CD8-positive, alpha-beta memory T cell (primary cell): ENCODE measurements around the gene TEX10. TPM values are rescaled to one million over a fixed set of nuclear protein-coding genes. Genes with fewer than 3 reads are reported as not detected.

ENCODE experiments used
- CTCF ChIA-PET: fragments of 350-600 bp; sonication (Branson Sonifier 250); formaldehyde crosslinking; loops from one replicate; lab custom pipeline; 2021; ENCODE audit warnings: antibody characterized with exemption; lab: Charles Lee
- POLR2A ChIA-PET: fragments of 350-600 bp; sonication (Branson Sonifier 250); formaldehyde crosslinking; loops from one replicate; lab custom pipeline; 2021; ENCODE audit warnings: antibody characterized with exemption; lab: Charles Lee
- DNase-seq, 5 donors: peaks; one replicate each; pipeline versions ENCODE4 v3.0.0 to v3.0.0-alpha.2; 2020 to 2022; ENCODE audit warnings: mixed read lengths in 1 of 5
- H3K27ac ChIP-seq: one replicate; pipeline ENCODE4 v1.7.0; 2013; ENCODE audit warnings: low read depth, mild to moderate bottlenecking, low read length, moderate library complexity
- H3K27me3 ChIP-seq: 2 replicates; pipeline ENCODE4 v1.7.0; 2013; ENCODE audit warnings: low read length, mild to moderate bottlenecking; ENCODE audit not compliant: insufficient read depth, poor library complexity, severe bottlenecking
- H3K36me3 ChIP-seq: 2 replicates; pipeline ENCODE4 v1.7.0; 2013; ENCODE audit warnings: mild to moderate bottlenecking, low read length, moderate library complexity; ENCODE audit not compliant: insufficient read depth
- H3K4me1 ChIP-seq: 2 replicates; pipeline ENCODE4 v1.7.0; 2013; ENCODE audit warnings: mild to moderate bottlenecking, low read length, moderate library complexity; ENCODE audit not compliant: insufficient read depth
- H3K4me3 ChIP-seq: 2 replicates; pipeline ENCODE4 v1.7.0; 2013; ENCODE audit warnings: mild to moderate bottlenecking, low read length
- H3K9me3 ChIP-seq: 2 replicates; pipeline ENCODE4 v1.7.0; 2013; ENCODE audit warnings: mild to moderate bottlenecking, low read length
- H3K27ac Mint-ChIP-seq, 8 donors: one replicate each; pipeline ENCODE4 v1.8.0; 2020 to 2021; ENCODE audit warnings: mixed read lengths in 8 of 8, mild to moderate bottlenecking in 6 of 8, inconsistent platforms in 3 of 8, moderate library complexity in 3 of 8
- H3K27me3 Mint-ChIP-seq, 2 donors: one replicate each; pipeline ENCODE4 v1.8.0; 2020 to 2021; ENCODE audit warnings: mixed read lengths in 2 of 2, mild to moderate bottlenecking in 1 of 2, moderate library complexity in 1 of 2
- H3K36me3 Mint-ChIP-seq, 3 donors: one replicate each; pipeline ENCODE4 v1.8.0; 2020 to 2021; ENCODE audit warnings: mixed read lengths in 3 of 3, inconsistent platforms in 1 of 3, mild to moderate bottlenecking in 1 of 3
- H3K4me1 Mint-ChIP-seq, 3 donors: one replicate each; pipeline ENCODE4 v1.8.0; 2020 to 2021; ENCODE audit warnings: mixed read lengths in 3 of 3, inconsistent platforms in 1 of 3, mild to moderate bottlenecking in 1 of 3
- H3K4me3 Mint-ChIP-seq, 7 donors: one replicate each; pipeline ENCODE4 v1.8.0; 2020 to 2021; ENCODE audit warnings: mixed read lengths in 7 of 7, mild to moderate bottlenecking in 6 of 7, moderate library complexity in 4 of 7, inconsistent platforms in 2 of 7
- H3K9me3 Mint-ChIP-seq, 5 donors: one replicate each; pipeline ENCODE4 v1.8.0; 2020 to 2022; ENCODE audit warnings: mixed read lengths in 5 of 5, mild to moderate bottlenecking in 3 of 5, moderate library complexity in 2 of 5, inconsistent platforms in 1 of 5
- polyA plus RNA-seq: library from polyadenylated mRNA; unstranded; fragments of 300-500 nt; fragmentation: Illumina TruSeq; gene quantifications from one replicate; pipeline ENCODE4 v1.2.3, GENCODE V29; 2021
- total RNA-seq, 2 experiments: library from RNA; stranded (reverse); gene quantifications; one replicate each; pipeline ENCODE4 v1.2.3, GENCODE V29; 2021

Gene TEX10
- total and polyA plus RNA-seq, 3 experiments from 2014 or later: 11.6 to 34.1 (median 31.3) TPM

GRCh38 chr9:100379862-100380261, 27.1 kb upstream of the TEX10 start:
- H3K36me3 ChIP-seq: no peaks in the 10 kb centered on the region
- no peak overlapping the region for H3K27ac ChIP-seq
- peaks cover 0 to 10% (median 3%) of the 10 kb centered on the region in 5 donors for H3K9me3 Mint-ChIP-seq
- peaks cover 0 to under 1% of the 10 kb centered on the region in 2 donors for H3K27me3 Mint-ChIP-seq
- ChIA-PET POLR2A (no interaction called here), CTCF (no interaction called here)
- H3K27ac Mint-ChIP-seq: no peak overlapping the region
- no peaks in the 10 kb centered on the region for H3K27me3 ChIP-seq
- H3K9me3 ChIP-seq: no peaks in the 10 kb centered on the region
- no peaks in the 10 kb centered on the region for H3K4me1 ChIP-seq
- no peak overlapping the region for H3K4me3 ChIP-seq
- H3K36me3 Mint-ChIP-seq: peaks cover 0 to 8% (median 0%) of the 10 kb centered on the region in 3 donors
- H3K4me3 Mint-ChIP-seq: no peak overlapping the region
- H3K4me1 Mint-ChIP-seq: no peaks in the 10 kb centered on the region
- DNase-seq: no peak

- no peak overlapping the region for H3K4me3 Mint-ChIP-seq
- Histone ChIP-seq H3K9me3 (no peaks in the 10 kb centered on the region), H3K4me1 (no peaks in the 10 kb centered on the region), H3K27me3 (no peaks in the 10 kb centered on the region), H3K4me3 (no peak overlapping the region), H3K27ac (no peak overlapping the region), H3K36me3 (no peaks in the 10 kb centered on the region)
- DNase-seq: no peak
- peaks cover 2 to 5% of the 10 kb centered on the region in 2 donors for H3K27me3 Mint-ChIP-seq
- H3K27ac Mint-ChIP-seq: peak overlapping the region in 1 of 8 donors; percentile 37
- POLR2A ChIA-PET: no interaction called here
- H3K4me1 Mint-ChIP-seq: no peaks in the 10 kb centered on the region
- peaks cover 0 to under 1% (median 0%) of the 10 kb centered on the region in 3 donors for H3K36me3 Mint-ChIP-seq
- CTCF ChIA-PET: interaction anchor here (1.0 kb wide), 1 partner anchor 9 kb away, joined by 3 read pairs; no protein-coding TSS in a partner anchor
- no peaks in the 10 kb centered on the region for H3K9me3 Mint-ChIP-seq
Measured at GRCh38 chr9:100377015-100377414, 24.3 kb upstream of the TEX10 start.

GRCh38 chr9:100375658-100376057, 22.9 kb upstream of the TEX10 start:
- POLR2A ChIA-PET: no interaction called here
- H3K27ac Mint-ChIP-seq: no peak overlapping the region
- CTCF ChIA-PET: interaction anchor here (1.3 kb wide), 1 partner anchor 11 kb away, joined by 3 read pairs; no protein-coding TSS in a partner anchor

GRCh38 chr9:100372648-100373047, 19.9 kb upstream of the TEX10 start:
- Histone ChIP-seq H3K36me3 (no peaks in the 10 kb centered on the region), H3K4me1 (no peaks in the 10 kb centered on the region), H3K9me3 (no peaks in the 10 kb centered on the region), H3K27me3 (no peaks in the 10 kb centered on the region), H3K4me3 (no peak overlapping the region), H3K27ac (no peak overlapping the region)
- H3K27ac Mint-ChIP-seq: no peak overlapping the region
- DNase-seq: no peak
- ChIA-PET CTCF (no interaction called here), POLR2A (no interaction called here)
- peaks cover 0 to 5% (median 3%) of the 10 kb centered on the region in 5 donors for H3K9me3 Mint-ChIP-seq
- H3K27me3 Mint-ChIP-seq: peaks cover 3 to 25% of the 10 kb centered on the region in 2 donors
- peaks cover 0 to 14% (median 0%) of the 10 kb centered on the region in 3 donors for H3K36me3 Mint-ChIP-seq
- no peaks in the 10 kb centered on the region for H3K4me1 Mint-ChIP-seq
- no peak overlapping the region for H3K4me3 Mint-ChIP-seq

More at GRCh38 chr9:100375658-100376057, 22.9 kb upstream of the TEX10 start:
- no peaks in the 10 kb centered on the region for H3K36me3 ChIP-seq
- peaks cover 2 to 11% of the 10 kb centered on the region in 2 donors for H3K27me3 Mint-ChIP-seq
- no peaks in the 10 kb centered on the region for H3K27me3 ChIP-seq
- peaks cover 0 to 5% (median 0%) of the 10 kb centered on the region in 3 donors for H3K36me3 Mint-ChIP-seq
- no peak overlapping the region for H3K27ac ChIP-seq
- no peak overlapping the region for H3K4me3 ChIP-seq
- no peak overlapping the region for H3K4me3 Mint-ChIP-seq
- no peak for DNase-seq
- H3K9me3 ChIP-seq: no peaks in the 10 kb centered on the region
- H3K4me1 Mint-ChIP-seq: no peaks in the 10 kb centered on the region
- H3K4me1 ChIP-seq: no peaks in the 10 kb centered on the region
- no peaks in the 10 kb centered on the region for H3K9me3 Mint-ChIP-seq

GRCh38 chr9:100370064-100370723, 17.5 kb upstream of the TEX10 start:
- CTCF ChIA-PET: no interaction called here
- no peak overlapping the region for H3K4me3 Mint-ChIP-seq
- no peak for DNase-seq

GRCh38 chr9:100368672-100369071, 15.9 kb upstream of the TEX10 start:
- H3K36me3 Mint-ChIP-seq: peaks cover 0 to 23% (median 0%) of the 10 kb centered on the region in 3 donors
- Histone ChIP-seq H3K9me3 (no peaks in the 10 kb centered on the region), H3K36me3 (no peaks in the 10 kb centered on the region), H3K27ac (no peak overlapping the region), H3K4me3 (no peak overlapping the region), H3K27me3 (no peaks in the 10 kb centered on the region), H3K4me1 (no peaks in the 10 kb centered on the region)
- peaks cover 3 to 25% of the 10 kb centered on the region in 2 donors for H3K27me3 Mint-ChIP-seq
- no peaks in the 10 kb centered on the region for H3K4me1 Mint-ChIP-seq
- H3K4me3 Mint-ChIP-seq: no peak overlapping the region
- H3K27ac Mint-ChIP-seq: no peak overlapping the region
- DNase-seq: no peak
- CTCF ChIA-PET: no interaction called here
- peaks cover 0 to 5% (median 3%) of the 10 kb centered on the region in 5 donors for H3K9me3 Mint-ChIP-seq
- POLR2A ChIA-PET: no interaction called here

More at GRCh38 chr9:100370064-100370723, 17.5 kb upstream of the TEX10 start:
- no peaks in the 10 kb centered on the region for H3K9me3 ChIP-seq
- no peak overlapping the region for H3K4me3 ChIP-seq
- POLR2A ChIA-PET: no interaction called here
- no peaks in the 10 kb centered on the region for H3K27me3 ChIP-seq
- H3K36me3 Mint-ChIP-seq: peaks cover 0 to 23% (median 0%) of the 10 kb centered on the region in 3 donors
- H3K27me3 Mint-ChIP-seq: peaks cover 5 to 25% of the 10 kb centered on the region in 2 donors
- no peak overlapping the region for H3K27ac ChIP-seq
- H3K9me3 Mint-ChIP-seq: peaks cover 0 to 5% (median 3%) of the 10 kb centered on the region in 5 donors
- H3K36me3 ChIP-seq: no peaks in the 10 kb centered on the region
- H3K4me1 ChIP-seq: no peaks in the 10 kb centered on the region
- H3K27ac Mint-ChIP-seq: no peak overlapping the region
- H3K4me1 Mint-ChIP-seq: no peaks in the 10 kb centered on the region

- Histone ChIP-seq H3K4me3 (no peak overlapping the region), H3K4me1 (no peaks in the 10 kb centered on the region), H3K9me3 (no peaks in the 10 kb centered on the region), H3K36me3 (no peaks in the 10 kb centered on the region), H3K27me3 (no peaks in the 10 kb centered on the region), H3K27ac (no peak overlapping the region)
- Mint-ChIP-seq H3K9me3 (peaks cover 0 to 5% (median 3%) of the 10 kb centered on the region in 5 donors), H3K36me3 (peaks cover 0 to 18% (median 0%) of the 10 kb centered on the region in 3 donors), H3K4me3 (no peak overlapping the region), H3K27me3 (peaks cover 3 to 14% of the 10 kb centered on the region in 2 donors), H3K4me1 (no peaks in the 10 kb centered on the region), H3K27ac (no peak overlapping the region)
- ChIA-PET POLR2A (no interaction called here), CTCF (no interaction called here)
- no peak for DNase-seq
Measured at GRCh38 chr9:100366121-100366520, 13.4 kb upstream of the TEX10 start.

GRCh38 chr9:100364013-100364412, 11.3 kb upstream of the TEX10 start:
- Mint-ChIP-seq H3K36me3 (peaks cover 0 to 19% (median 0%) of the 10 kb centered on the region in 3 donors), H3K27ac (no peak overlapping the region), H3K9me3 (peaks cover 0 to 5% (median 3%) of the 10 kb centered on the region in 5 donors), H3K27me3 (peaks cover 2 to 7% of the 10 kb centered on the region in 2 donors), H3K4me1 (no peaks in the 10 kb centered on the region), H3K4me3 (no peak overlapping the region)
- Histone ChIP-seq H3K4me3 (no peak overlapping the region), H3K4me1 (no peaks in the 10 kb centered on the region), H3K27me3 (no peaks in the 10 kb centered on the region), H3K27ac (no peak overlapping the region), H3K36me3 (no peaks in the 10 kb centered on the region), H3K9me3 (no peaks in the 10 kb centered on the region)
- ChIA-PET CTCF (no interaction called here), POLR2A (no interaction called here)
- DNase-seq: no peak
